ENCODE data around the gene ROBO4. TPM values are rescaled to one million over a fixed set of nuclear protein-coding genes. Genes with fewer than 3 reads are reported as not detected.
A peak's percentile ranks its signal among the peaks of the same experiment; 100 is the strongest.

Gene ROBO4
- polyA plus RNA-seq, 2 of the 4 experiments (the other 2 are of a cell fraction) = not detected

DNA sequence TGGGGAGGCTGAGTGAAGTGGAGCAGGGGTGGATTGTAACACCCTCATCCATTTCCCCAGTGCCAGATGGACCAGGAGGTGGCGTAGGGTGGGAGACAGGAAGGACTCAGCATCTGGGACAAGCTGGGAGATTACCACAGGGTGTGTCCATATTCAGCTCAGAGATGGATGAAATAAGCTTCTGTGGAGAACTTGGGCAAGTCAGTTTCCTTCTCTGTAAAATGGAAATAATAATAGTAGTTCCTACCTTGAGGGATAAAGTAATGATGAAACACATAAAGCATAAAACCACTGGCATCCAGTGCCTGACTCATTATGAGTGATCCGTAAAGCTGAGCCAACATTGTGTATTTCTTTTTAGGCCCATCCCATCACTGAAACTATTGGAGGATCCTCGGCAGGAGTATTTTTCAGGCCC, 607 bp upstream of the ROBO4 start:
- no peak overlapping the region for H3K4me3 ChIP-seq
- ATAC-seq (peak; percentile 49 to 57; a peak in 3 of 6 replicates), DNase-seq (ENCODE audit: low read depth in 1 of 2, low spot score in 1 of 2) (no peak), FAIRE-seq (no peak)
- H3K4me2 ChIP-seq = peak overlapping the region; percentile 25; the same call in 2 of the 3 replicates
- peak overlapping the region; percentile 20 to 70; a peak in 4 of 6 replicates for H3K27ac ChIP-seq
- peaks cover 25% of the 10 kb centered on the region for H3K4me1 ChIP-seq
- ChIA-PET CTCF (interaction anchor here (0.9 to 2.2 kb wide), 4 partner anchors 18 to 254 kb away, joined by 4 to 23 read pairs (median 4); no protein-coding TSS in a partner anchor), POLR2A (interaction anchor here (1.1 to 4.9 kb wide), 2 partner anchors 22 to 56 kb away, joined by 3 to 24 read pairs; partner anchors contain the start of gene CCDC15)
- TF ChIP-seq KDM5A (IDR thresholded peaks at IDR 0.05) (no peak), ESRRA (IDR thresholded peaks at IDR 0.05; ENCODE audit: borderline replicate concordance, low read length) (no peak), JUNB (IDR thresholded peaks at IDR 0.05) (no peak), POLR2A (IDR thresholded peaks at IDR 0.05; ENCODE audit: low read length) (no peak), HOXB13 (CRISPR knock-in tag; IDR thresholded peaks at IDR 0.05; ENCODE audit: low read depth) (no peak), PHF8 (IDR thresholded peaks at IDR 0.05; ENCODE audit: borderline replicate concordance, low read depth) (no peak), RNF2 (IDR thresholded peaks at IDR 0.05; ENCODE audit: borderline replicate concordance, low read depth) (no peak), NR3C1 (IDR thresholded peaks at IDR 0.05) (no peak), CBX8 (IDR thresholded peaks at IDR 0.05) (no peak), EHMT2 (IDR thresholded peaks at IDR 0.05; ENCODE audit: low read depth) (no peak), CBX2 (IDR thresholded peaks at IDR 0.05; ENCODE audit: borderline replicate concordance, low read depth) (no peak), RARB (CRISPR knock-in tag; IDR thresholded peaks at IDR 0.05) (no peak)
- TF ChIP-seq, protein P1, sequence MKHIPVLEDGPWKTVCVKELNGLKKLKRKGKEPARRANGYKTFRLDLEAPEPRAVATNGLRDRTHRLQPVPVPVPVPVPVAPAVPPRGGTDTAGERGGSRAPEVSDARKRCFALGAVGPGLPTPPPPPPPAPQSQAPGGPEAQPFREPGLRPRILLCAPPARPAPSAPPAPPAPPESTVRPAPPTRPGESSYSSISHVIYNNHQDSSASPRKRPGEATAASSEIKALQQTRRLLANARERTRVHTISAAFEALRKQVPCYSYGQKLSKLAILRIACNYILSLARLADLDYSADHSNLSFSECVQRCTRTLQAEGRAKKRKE (CRISPR knock-in tag; IDR thresholded peaks at IDR 0.05; ENCODE audit: low read depth) = no peak
- 31% methylated on average over 3 of the region's 3 CpGs for WGBS (ENCODE audit: missing lambda C conversion rate)
- no peaks in the 10 kb centered on the region for H3K9me3 ChIP-seq

DNA sequence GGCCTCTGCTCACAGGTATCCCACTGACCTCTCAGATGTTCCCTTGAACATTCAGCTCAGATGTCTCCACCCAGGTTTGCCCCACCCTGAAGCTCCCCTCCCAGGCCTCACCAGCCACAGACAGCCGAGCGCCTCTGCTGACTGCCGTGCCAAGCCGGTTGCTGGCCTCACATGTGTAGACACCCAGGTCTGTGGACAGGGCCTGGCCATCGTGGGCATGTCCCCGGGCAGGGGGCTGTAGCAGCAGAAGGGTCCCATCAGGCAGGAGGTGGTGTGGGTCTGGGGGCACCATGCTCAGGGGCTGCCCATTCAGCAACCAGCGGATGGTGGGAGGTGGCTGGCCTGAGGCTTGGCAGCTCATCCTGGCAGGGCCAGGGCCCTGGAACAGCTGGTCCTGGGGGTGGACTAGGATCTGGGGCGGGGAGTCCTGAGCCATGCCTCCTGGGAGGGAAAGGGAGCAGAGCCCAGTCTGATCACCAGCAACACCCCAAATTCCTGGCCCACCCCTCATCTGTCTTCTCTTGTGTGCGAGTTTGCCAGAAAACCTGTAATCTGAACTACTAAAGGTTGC, 759 bp downstream of the ROBO4 start:
- Histone ChIP-seq H3K4me3 (no peak overlapping the region), H3K27ac (no peak overlapping the region), H3K4me2 (no peak overlapping the region), H3K4me1 (peaks cover 25% of the 10 kb centered on the region), H3K9me3 (no peaks in the 10 kb centered on the region)
- ChIA-PET CTCF (interaction anchor here (0.7 to 1.6 kb wide), 4 partner anchors 16 to 21 kb away, joined by 3 to 4 read pairs (median 4); no protein-coding TSS in a partner anchor), POLR2A (interaction anchor here (4.9 kb wide), 1 partner anchor 20 kb away, joined by 24 read pairs; no protein-coding TSS in a partner anchor)
- ATAC-seq (no peak), FAIRE-seq (no peak), DNase-seq (ENCODE audit: low read depth in 1 of 2, low spot score in 1 of 2) (no peak)
- WGBS (ENCODE audit: missing lambda C conversion rate) = 97% methylated on average over 6 of the region's 9 CpGs
- TF ChIP-seq RARB (CRISPR knock-in tag; IDR thresholded peaks at IDR 0.05) (no peak), CHD2 (IDR thresholded peaks at IDR 0.05; ENCODE audit: low read length, partially characterized antibody) (no peak), SMC3 (IDR thresholded peaks at IDR 0.05) (no peak), MAFK (IDR thresholded peaks at IDR 0.05; ENCODE audit: partially characterized antibody) (no peak), SREBF2 (IDR thresholded peaks at IDR 0.05) (no peak), NFE2L2 (conservative IDR thresholded peaks at IDR 0.05; ENCODE audit: low read length) (no peak), ESRRA (IDR thresholded peaks at IDR 0.05; ENCODE audit: borderline replicate concordance, low read length) (no peak), CBX2 (IDR thresholded peaks at IDR 0.05; ENCODE audit: borderline replicate concordance, low read depth) (no peak), FOSB (CRISPR knock-in tag; IDR thresholded peaks at IDR 0.05) (no peak), KDM1A (IDR thresholded peaks at IDR 0.05; ENCODE audit: low read depth) (no peak), BHLHE40 (IDR thresholded peaks at IDR 0.05; ENCODE audit: low read depth, low read length) (no peak), TFCP2L1 (CRISPR knock-in tag; IDR thresholded peaks at IDR 0.05) (no peak), CBX8 (IDR thresholded peaks at IDR 0.05) (no peak), JUN (IDR thresholded peaks at IDR 0.05) (no peak)
- TF ChIP-seq, protein P2, sequence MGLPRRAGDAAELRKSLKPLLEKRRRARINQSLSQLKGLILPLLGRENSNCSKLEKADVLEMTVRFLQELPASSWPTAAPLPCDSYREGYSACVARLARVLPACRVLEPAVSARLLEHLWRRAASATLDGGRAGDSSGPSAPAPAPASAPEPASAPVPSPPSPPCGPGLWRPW (IDR thresholded peaks at IDR 0.05) = no peak
- TF ChIP-seq, protein P3, sequence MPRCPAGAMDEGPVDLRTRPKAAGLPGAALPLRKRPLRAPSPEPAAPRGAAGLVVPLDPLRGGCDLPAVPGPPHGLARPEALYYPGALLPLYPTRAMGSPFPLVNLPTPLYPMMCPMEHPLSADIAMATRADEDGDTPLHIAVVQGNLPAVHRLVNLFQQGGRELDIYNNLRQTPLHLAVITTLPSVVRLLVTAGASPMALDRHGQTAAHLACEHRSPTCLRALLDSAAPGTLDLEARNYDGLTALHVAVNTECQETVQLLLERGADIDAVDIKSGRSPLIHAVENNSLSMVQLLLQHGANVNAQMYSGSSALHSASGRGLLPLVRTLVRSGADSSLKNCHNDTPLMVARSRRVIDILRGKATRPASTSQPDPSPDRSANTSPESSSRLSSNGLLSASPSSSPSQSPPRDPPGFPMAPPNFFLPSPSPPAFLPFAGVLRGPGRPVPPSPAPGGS (IDR thresholded peaks at IDR 0.05) = no peak
- TF ChIP-seq, protein P4, sequence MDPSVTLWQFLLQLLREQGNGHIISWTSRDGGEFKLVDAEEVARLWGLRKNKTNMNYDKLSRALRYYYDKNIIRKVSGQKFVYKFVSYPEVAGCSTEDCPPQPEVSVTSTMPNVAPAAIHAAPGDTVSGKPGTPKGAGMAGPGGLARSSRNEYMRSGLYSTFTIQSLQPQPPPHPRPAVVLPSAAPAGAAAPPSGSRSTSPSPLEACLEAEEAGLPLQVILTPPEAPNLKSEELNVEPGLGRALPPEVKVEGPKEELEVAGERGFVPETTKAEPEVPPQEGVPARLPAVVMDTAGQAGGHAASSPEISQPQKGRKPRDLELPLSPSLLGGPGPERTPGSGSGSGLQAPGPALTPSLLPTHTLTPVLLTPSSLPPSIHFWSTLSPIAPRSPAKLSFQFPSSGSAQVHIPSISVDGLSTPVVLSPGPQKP (IDR thresholded peaks at IDR 0.05; ENCODE audit: low read depth, low read length) = no peak
